ENCODE data around the gene MCRIP2. TPM values are rescaled to one million over a fixed set of nuclear protein-coding genes. Genes with fewer than 3 reads are reported as not detected.
A peak's percentile ranks its signal among the peaks of the same experiment; 100 is the strongest.

MCRIP2 gene
- total RNA-seq, 1 experiment from 2014 or later: 22.4 TPM

DNA sequence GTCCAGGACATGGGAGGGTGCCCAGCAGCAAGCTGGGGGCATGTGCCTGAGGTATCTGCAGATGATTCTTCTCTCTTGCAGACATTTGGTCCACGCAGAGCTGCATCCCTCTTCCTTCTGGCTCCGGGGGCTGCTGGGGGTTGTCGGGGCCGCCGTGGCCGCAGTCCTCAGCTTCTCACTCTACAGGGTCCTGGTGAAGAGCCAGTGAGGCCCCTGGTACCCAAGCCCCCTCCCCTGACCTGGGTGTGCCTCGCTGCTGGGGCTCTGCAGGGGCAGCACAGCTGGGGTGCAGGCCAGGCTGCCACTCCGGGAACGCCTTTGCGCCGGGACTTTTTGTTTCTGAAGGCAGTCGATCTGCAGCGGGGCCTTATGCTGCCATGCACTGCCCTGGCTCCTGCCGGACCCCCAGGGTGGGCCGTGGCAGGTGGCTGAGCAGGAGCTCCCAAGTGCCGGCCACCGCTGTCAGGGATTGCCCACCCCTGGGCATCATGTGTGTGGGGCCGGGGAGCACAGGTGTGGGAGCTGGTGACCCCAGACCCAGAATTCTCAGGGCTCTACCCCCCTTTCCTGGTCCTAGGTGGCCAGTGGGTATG is 31.9 kb downstream of the MCRIP2 start:
- peaks cover 8% of the 10 kb centered on the region for H3K4me1 ChIP-seq (ENCODE audit: insufficient read depth, low read length, poor library complexity, severe bottlenecking)
- no peak overlapping the region for H3K27ac ChIP-seq (ENCODE audit: low read depth, low read length, poor library complexity, severe bottlenecking)
- TSS peak; percentile 36 for BruUV-seq (replicated peaks)
- no peaks in the 10 kb centered on the region for H3K27me3 ChIP-seq (replicated peaks; ENCODE audit: insufficient read depth, low read depth, low read length, poor library complexity)
- intact Hi-C loops (cut with micrococcal nuclease; ENCODE audit: unreplicated experiment): no loop called here
- no peaks in the 10 kb centered on the region for H3K9me3 ChIP-seq (ENCODE audit: low read depth, low read length, poor library complexity, severe bottlenecking)
- H3K36me3 ChIP-seq (ENCODE audit: insufficient read depth, low read length, poor library complexity, severe bottlenecking): peaks cover 46% of the 10 kb centered on the region
- no peak for DNase-seq (ENCODE audit: low spot score)
- CTCF ChIA-PET: no interaction called here
- TF ChIP-seq, protein P1, sequence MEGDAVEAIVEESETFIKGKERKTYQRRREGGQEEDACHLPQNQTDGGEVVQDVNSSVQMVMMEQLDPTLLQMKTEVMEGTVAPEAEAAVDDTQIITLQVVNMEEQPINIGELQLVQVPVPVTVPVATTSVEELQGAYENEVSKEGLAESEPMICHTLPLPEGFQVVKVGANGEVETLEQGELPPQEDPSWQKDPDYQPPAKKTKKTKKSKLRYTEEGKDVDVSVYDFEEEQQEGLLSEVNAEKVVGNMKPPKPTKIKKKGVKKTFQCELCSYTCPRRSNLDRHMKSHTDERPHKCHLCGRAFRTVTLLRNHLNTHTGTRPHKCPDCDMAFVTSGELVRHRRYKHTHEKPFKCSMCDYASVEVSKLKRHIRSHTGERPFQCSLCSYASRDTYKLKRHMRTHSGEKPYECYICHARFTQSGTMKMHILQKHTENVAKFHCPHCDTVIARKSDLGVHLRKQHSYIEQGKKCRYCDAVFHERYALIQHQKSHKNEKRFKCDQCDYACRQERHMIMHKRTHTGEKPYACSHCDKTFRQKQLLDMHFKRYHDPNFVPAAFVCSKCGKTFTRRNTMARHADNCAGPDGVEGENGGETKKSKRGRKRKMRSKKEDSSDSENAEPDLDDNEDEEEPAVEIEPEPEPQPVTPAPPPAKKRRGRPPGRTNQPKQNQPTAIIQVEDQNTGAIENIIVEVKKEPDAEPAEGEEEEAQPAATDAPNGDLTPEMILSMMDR (conservative IDR thresholded peaks at IDR 0.05; ENCODE audit: low read depth, low read length): no peak
- no peak for TF ChIP-seq EZH2 (IDR thresholded peaks at IDR 0.05; ENCODE audit: borderline replicate concordance, low read depth, low read length, poor library complexity, severe bottlenecking)
- H3K4me3 ChIP-seq (ENCODE audit: low read depth, low read length, poor library complexity, severe bottlenecking): no peak overlapping the region
- POLR2A ChIA-PET (ENCODE audit: low non-redundant PET): no interaction called here

DNA sequence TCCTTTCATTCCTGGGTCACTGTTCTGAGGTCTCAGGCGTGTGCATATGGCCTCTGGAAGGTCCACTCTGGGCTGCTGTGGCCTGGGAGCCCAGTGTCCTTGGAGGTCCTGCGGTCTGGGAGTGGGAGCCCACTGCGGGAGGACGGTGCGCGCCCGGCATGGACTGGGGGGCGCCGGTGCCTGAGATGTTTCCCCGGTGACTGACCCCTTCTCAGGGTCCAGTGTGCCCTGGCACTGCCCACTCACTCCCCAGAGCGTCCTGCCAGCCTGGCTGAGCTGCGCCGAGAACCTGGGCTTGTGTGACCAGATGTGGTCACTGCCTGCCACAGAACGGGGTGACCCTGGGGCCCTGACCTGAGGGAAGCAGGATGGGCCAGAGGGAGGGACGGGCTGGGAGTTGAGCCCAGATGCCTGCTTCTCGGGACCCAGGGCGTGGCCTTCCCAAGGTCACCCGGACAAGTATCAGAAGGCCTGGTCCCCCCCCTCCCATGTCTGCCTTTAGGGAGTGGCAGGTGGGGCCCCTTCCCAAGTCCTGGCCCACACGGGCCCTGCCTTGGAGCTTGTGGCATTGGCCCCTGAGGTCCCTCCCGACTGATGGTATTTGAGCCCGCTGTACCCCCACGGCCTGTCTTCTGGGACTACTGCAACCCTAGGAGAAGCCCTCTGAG is 32.7 kb downstream of the MCRIP2 start:
- no peak overlapping the region for H3K27ac ChIP-seq (ENCODE audit: low read depth, low read length, poor library complexity, severe bottlenecking)
- ChIA-PET CTCF (no interaction called here), POLR2A (ENCODE audit: low non-redundant PET) (no interaction called here)
- H3K4me3 ChIP-seq (ENCODE audit: low read depth, low read length, poor library complexity, severe bottlenecking): no peak overlapping the region
- peaks cover 43% of the 10 kb centered on the region for H3K36me3 ChIP-seq (ENCODE audit: insufficient read depth, low read length, poor library complexity, severe bottlenecking)
- H3K4me1 ChIP-seq (ENCODE audit: insufficient read depth, low read length, poor library complexity, severe bottlenecking): peaks cover 13% of the 10 kb centered on the region
- no TSS peak for BruUV-seq (replicated peaks)
- no peak for DNase-seq (ENCODE audit: low spot score)
- no peak for TF ChIP-seq EZH2 (IDR thresholded peaks at IDR 0.05; ENCODE audit: borderline replicate concordance, low read depth, low read length, poor library complexity, severe bottlenecking)
- TF ChIP-seq, protein P1 (conservative IDR thresholded peaks at IDR 0.05; ENCODE audit: low read depth, low read length): no peak
- H3K9me3 ChIP-seq (ENCODE audit: low read depth, low read length, poor library complexity, severe bottlenecking): no peaks in the 10 kb centered on the region
- intact Hi-C loops (cut with micrococcal nuclease; ENCODE audit: unreplicated experiment): no loop called here
- no peaks in the 10 kb centered on the region for H3K27me3 ChIP-seq (replicated peaks; ENCODE audit: insufficient read depth, low read depth, low read length, poor library complexity)

- peak within 1 kb of the TSS; percentile 43 for H3K4me3 ChIP-seq (ENCODE audit: low read depth, low read length, poor library complexity, severe bottlenecking)
- no peak for TF ChIP-seq EZH2 (IDR thresholded peaks at IDR 0.05; ENCODE audit: borderline replicate concordance, low read depth, low read length, poor library complexity, severe bottlenecking)
- TF ChIP-seq, protein P1 (conservative IDR thresholded peaks at IDR 0.05; ENCODE audit: low read depth, low read length): no peak
- POLR2A ChIA-PET (ENCODE audit: low non-redundant PET): no interaction called here
- H3K27ac ChIP-seq (ENCODE audit: low read depth, low read length, poor library complexity, severe bottlenecking): no peak within 1 kb of the TSS
- H3K9me3 ChIP-seq (ENCODE audit: low read depth, low read length, poor library complexity, severe bottlenecking): no peaks in the 10 kb centered on the region
- H3K27me3 ChIP-seq (replicated peaks; ENCODE audit: insufficient read depth, low read depth, low read length, poor library complexity): no peaks in the 10 kb centered on the region
- intact Hi-C loops (cut with micrococcal nuclease; ENCODE audit: unreplicated experiment): no loop called here
- peaks cover 34% of the 10 kb centered on the region for H3K36me3 ChIP-seq (ENCODE audit: insufficient read depth, low read length, poor library complexity, severe bottlenecking)
- no TSS peak for BruUV-seq (replicated peaks)
- peaks cover 16% of the 10 kb centered on the region for H3K4me1 ChIP-seq (ENCODE audit: insufficient read depth, low read length, poor library complexity, severe bottlenecking)
- CTCF ChIA-PET: interaction anchor here (0.6 kb wide), 1 partner anchor 174 kb away, joined by 9 read pairs; no protein-coding TSS in a partner anchor
- DNase-seq (ENCODE audit: low spot score): peak; percentile 69
Observed at GRCh38 chr16:674968-675883, 33.6 kb downstream of the MCRIP2 start, which contains the start of gene RHBDL1. Gene RHBDL1 (plus strand): TSS chr16:675671. CDS start chr16:675791, 120 bp downstream.

Data from A673 (cell line).